HG03095 (cell line): ENCODE data around the gene TEX52.
A peak's percentile ranks its signal among the peaks of the same experiment; 100 is the strongest.

Source experiments
- ATAC-seq: cut with Tn5 transposase; IDR thresholded peaks from one replicate; pipeline ENCODE4 v1.9.1; 2021; ENCODE audit warnings: moderate library complexity; ENCODE audit not compliant: unreplicated experiment

Gene TEX52

GRCh38 chr12:2833810-2834209, 23.0 kb downstream of the TEX52 start:
- ATAC-seq: no peak

- ATAC-seq: no peak
Observed at GRCh38 chr12:2833327-2833726, 23.5 kb downstream of the TEX52 start.

GRCh38 chr12:2832550-2833127, 24.2 kb downstream of the TEX52 start:
- no peak for ATAC-seq

GRCh38 chr12:2829275-2829674, 27.6 kb downstream of the TEX52 start:
- ATAC-seq: no peak

GRCh38 chr12:2826721-2827515, 29.9 kb downstream of the TEX52 start:
- no peak for ATAC-seq

GRCh38 chr12:2826036-2826435, 30.8 kb downstream of the TEX52 start:
- ATAC-seq: no peak

- no peak for ATAC-seq
Observed at GRCh38 chr12:2825132-2825531, 31.7 kb downstream of the TEX52 start.

- ATAC-seq: no peak
Observed at GRCh38 chr12:2824541-2824940, 32.3 kb downstream of the TEX52 start.

- no peak for ATAC-seq
Observed at GRCh38 chr12:2823483-2823882, 33.4 kb downstream of the TEX52 start.

- no peak for ATAC-seq
Observed at GRCh38 chr12:2820432-2820831, 36.4 kb downstream of the TEX52 start.

- ATAC-seq: no peak
Observed at GRCh38 chr12:2819810-2820209, 37.0 kb downstream of the TEX52 start.

GRCh38 chr12:2813214-2814185, 43.3 kb downstream of the TEX52 start:
- peak; percentile 52 for ATAC-seq

- peak; percentile 93 for ATAC-seq
Observed at GRCh38 chr12:2812290-2813213, 44.3 kb downstream of the TEX52 start, which contains the start of gene ITFG2. ITFG2 (plus strand) TSS chr12:2812668; CDS start chr12:2812761, 93 bp downstream.

- no peak for ATAC-seq
Observed at GRCh38 chr12:2811801-2812200, 45.0 kb downstream of the TEX52 start.

- no peak for ATAC-seq
Observed at GRCh38 chr12:2806700-2807099, 50.1 kb downstream of the TEX52 start.

GRCh38 chr12:2805143-2805520, 51.7 kb downstream of the TEX52 start:
- ATAC-seq: no peak

- no peak for ATAC-seq
Observed at GRCh38 chr12:2804393-2805142, 52.3 kb downstream of the TEX52 start.

GRCh38 chr12:2803635-2804392, 53.0 kb downstream of the TEX52 start:
- no peak for ATAC-seq
